Spleen (tissue), 7 donors: Measurements from ENCODE around the gene LRP1-AS.

ENCODE experiments used
- POLR2A ChIP-seq, 3 donors: fragments of 450-650 bp; IDR thresholded peaks; one replicate each; pipeline ENCODE4 v1.5.1; 2017; ENCODE audit warnings: antibody characterized with exemption in 3 of 3, mild to moderate bottlenecking in 1 of 3
- POLR2AphosphoS5 ChIP-seq, 3 donors: sonication (generic); formaldehyde crosslinking; IDR thresholded peaks; one replicate each; pipeline ENCODE4 v1.5.1; 2017; ENCODE audit warnings: antibody characterized with exemption in 3 of 3
- TF ChIP-seq, protein P1 (sequence below), 11 experiments: fragments of 200-600 bp in 7 of 11; fragments of 450-650 bp in 4 of 11; sonication (generic) in 4 of 11; IDR thresholded peaks in 8 of 11; conservative IDR thresholded peaks in 3 of 11; 1 replicate in 7 of 11; 2 replicates in 4 of 11; pipeline versions ENCODE4 v1.4.0 to v1.8.0; 2016 to 2021; ENCODE audit warnings: antibody characterized with exemption in 11 of 11, inconsistent platforms in 4 of 11, mild to moderate bottlenecking in 1 of 11
- donor health status: DM: no; HTN: no; CAD: no; lungs with moderate emphysema.
- donor health status: DM: no; HTN: no; CAD: no.
- donor health status: DM: no; HTN: no; CAD: no.

DNA sequence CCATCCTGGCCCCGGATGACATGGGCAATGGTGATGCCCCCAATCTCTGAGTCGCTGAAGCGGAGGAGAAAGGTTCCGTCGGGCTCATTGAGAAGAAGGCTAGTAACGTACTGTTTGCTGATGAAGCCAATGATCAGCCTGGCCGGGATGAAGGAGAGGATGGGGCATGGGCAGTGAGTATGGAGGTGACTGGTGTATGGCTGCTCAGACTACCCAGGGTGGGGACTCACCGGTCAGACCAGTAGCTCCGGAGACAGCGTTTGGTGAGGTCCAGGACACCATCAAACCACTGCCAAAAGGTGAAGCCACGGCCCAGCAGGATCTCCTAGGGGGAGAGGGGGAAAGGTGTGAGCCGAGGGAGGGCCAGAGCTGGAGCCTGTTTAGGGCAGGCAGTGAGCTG, 47.7 kb downstream of the LRP1-AS start:
- TF ChIP-seq, protein P1, sequence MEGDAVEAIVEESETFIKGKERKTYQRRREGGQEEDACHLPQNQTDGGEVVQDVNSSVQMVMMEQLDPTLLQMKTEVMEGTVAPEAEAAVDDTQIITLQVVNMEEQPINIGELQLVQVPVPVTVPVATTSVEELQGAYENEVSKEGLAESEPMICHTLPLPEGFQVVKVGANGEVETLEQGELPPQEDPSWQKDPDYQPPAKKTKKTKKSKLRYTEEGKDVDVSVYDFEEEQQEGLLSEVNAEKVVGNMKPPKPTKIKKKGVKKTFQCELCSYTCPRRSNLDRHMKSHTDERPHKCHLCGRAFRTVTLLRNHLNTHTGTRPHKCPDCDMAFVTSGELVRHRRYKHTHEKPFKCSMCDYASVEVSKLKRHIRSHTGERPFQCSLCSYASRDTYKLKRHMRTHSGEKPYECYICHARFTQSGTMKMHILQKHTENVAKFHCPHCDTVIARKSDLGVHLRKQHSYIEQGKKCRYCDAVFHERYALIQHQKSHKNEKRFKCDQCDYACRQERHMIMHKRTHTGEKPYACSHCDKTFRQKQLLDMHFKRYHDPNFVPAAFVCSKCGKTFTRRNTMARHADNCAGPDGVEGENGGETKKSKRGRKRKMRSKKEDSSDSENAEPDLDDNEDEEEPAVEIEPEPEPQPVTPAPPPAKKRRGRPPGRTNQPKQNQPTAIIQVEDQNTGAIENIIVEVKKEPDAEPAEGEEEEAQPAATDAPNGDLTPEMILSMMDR (IDR thresholded peaks at IDR 0.05 in 8 of 11, conservative IDR thresholded peaks at IDR 0.05 in 3 of 11) = no peak
- TF ChIP-seq POLR2AphosphoS5 (IDR thresholded peaks at IDR 0.05) (peak in 2 of 3 donors; percentile 41 to 42), POLR2A (IDR thresholded peaks at IDR 0.05) (no peak)
